Tibial artery (tissue), 4 donors: Measurements from ENCODE around the gene IMPACT.
A peak's percentile ranks its signal among the peaks of the same experiment; 100 is the strongest.

ENCODE experiments used
- DNase-seq, 2 donors: peaks; one replicate each; pipeline ENCODE4 v3.0.0-alpha.2; 2019
- H3K27ac ChIP-seq, 2 donors: fragments of 200-600 bp; sonication (generic) in 1 of 2; 1 replicate in 1 of 2; 2 replicates in 1 of 2; pipeline ENCODE4 v1.5.1; 2018 to 2019; ENCODE audit warnings: mild to moderate bottlenecking in 1 of 2
- H3K27me3 ChIP-seq, 2 donors: fragments of 200-600 bp; sonication (generic) in 1 of 2; one replicate each; pipeline versions ENCODE4 v1.5.1 to v1.6.0; 2016 to 2019
- H3K36me3 ChIP-seq, 3 donors: fragments of 200-600 bp; sonication (generic) in 2 of 3; one replicate each; pipeline ENCODE4 v1.5.1; 2016 to 2019; ENCODE audit warnings: mild to moderate bottlenecking in 2 of 3
- H3K4me1 ChIP-seq, 4 donors: fragments of 200-600 bp; sonication (generic) in 2 of 4; 1 replicate in 3 of 4; 2 replicates in 1 of 4; pipeline ENCODE4 v1.5.1; 2016 to 2019
- H3K4me3 ChIP-seq, 2 donors: fragments of 200-600 bp; sonication (generic) in 1 of 2; 1 replicate in 1 of 2; 2 replicates in 1 of 2; pipeline ENCODE4 v1.5.1; 2018 to 2019; ENCODE audit warnings: mild to moderate bottlenecking in 2 of 2
- H3K9me3 ChIP-seq, 3 donors: fragments of 200-600 bp; sonication (generic) in 1 of 3; one replicate each; pipeline ENCODE4 v1.5.1; 2016 to 2019
- intact Hi-C: fragments of 100-400 bp; cut with DNase I; formaldehyde crosslinking; loops from one replicate; pipeline ENCODE4 v1.15.0; 2023; ENCODE audit warnings: low total_unique reads
- TF ChIP-seq, protein P1 (sequence below), 2 experiments: fragments of 200-600 bp in 1 of 2; fragments of 450-650 bp in 1 of 2; IDR thresholded peaks; one replicate each; pipeline ENCODE4 v1.5.1; 2017 to 2019; ENCODE audit warnings: antibody characterized with exemption in 2 of 2, mild to moderate bottlenecking in 1 of 2, moderate library complexity in 1 of 2

The IMPACT gene, protein sequence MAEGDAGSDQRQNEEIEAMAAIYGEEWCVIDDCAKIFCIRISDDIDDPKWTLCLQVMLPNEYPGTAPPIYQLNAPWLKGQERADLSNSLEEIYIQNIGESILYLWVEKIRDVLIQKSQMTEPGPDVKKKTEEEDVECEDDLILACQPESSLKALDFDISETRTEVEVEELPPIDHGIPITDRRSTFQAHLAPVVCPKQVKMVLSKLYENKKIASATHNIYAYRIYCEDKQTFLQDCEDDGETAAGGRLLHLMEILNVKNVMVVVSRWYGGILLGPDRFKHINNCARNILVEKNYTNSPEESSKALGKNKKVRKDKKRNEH

GRCh38 chr18:24426398-24427294 lies at the start of gene IMPACT:
Gene IMPACT, plus strand, starts transcription at chr18:24426670. Its CDS starts 87 bp downstream, at chr18:24426757.
- Histone ChIP-seq H3K27me3 (peaks cover 0 to 2% of the 10 kb centered on the region in 2 donors), H3K9me3 (no peaks in the 10 kb centered on the region), H3K4me3 (peak within 1 kb of the TSS; percentile 80 to 83), H3K36me3 (peaks cover 0 to 10% (median 2%) of the 10 kb centered on the region in 3 donors), H3K4me1 (peaks cover 0 to 16% (median 3%) of the 10 kb centered on the region in 4 donors), H3K27ac (peak within 1 kb of the TSS; percentile 84 to 86)
- TF ChIP-seq, protein P1, sequence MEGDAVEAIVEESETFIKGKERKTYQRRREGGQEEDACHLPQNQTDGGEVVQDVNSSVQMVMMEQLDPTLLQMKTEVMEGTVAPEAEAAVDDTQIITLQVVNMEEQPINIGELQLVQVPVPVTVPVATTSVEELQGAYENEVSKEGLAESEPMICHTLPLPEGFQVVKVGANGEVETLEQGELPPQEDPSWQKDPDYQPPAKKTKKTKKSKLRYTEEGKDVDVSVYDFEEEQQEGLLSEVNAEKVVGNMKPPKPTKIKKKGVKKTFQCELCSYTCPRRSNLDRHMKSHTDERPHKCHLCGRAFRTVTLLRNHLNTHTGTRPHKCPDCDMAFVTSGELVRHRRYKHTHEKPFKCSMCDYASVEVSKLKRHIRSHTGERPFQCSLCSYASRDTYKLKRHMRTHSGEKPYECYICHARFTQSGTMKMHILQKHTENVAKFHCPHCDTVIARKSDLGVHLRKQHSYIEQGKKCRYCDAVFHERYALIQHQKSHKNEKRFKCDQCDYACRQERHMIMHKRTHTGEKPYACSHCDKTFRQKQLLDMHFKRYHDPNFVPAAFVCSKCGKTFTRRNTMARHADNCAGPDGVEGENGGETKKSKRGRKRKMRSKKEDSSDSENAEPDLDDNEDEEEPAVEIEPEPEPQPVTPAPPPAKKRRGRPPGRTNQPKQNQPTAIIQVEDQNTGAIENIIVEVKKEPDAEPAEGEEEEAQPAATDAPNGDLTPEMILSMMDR (IDR thresholded peaks at IDR 0.05): no peak
- DNase-seq: peak; percentile 65 to 87
- intact Hi-C loops: loop anchor here (1.0 to 10.0 kb wide), 3 partner anchors 28 to 72 kb away; no protein-coding TSS in a partner anchor

DNA sequence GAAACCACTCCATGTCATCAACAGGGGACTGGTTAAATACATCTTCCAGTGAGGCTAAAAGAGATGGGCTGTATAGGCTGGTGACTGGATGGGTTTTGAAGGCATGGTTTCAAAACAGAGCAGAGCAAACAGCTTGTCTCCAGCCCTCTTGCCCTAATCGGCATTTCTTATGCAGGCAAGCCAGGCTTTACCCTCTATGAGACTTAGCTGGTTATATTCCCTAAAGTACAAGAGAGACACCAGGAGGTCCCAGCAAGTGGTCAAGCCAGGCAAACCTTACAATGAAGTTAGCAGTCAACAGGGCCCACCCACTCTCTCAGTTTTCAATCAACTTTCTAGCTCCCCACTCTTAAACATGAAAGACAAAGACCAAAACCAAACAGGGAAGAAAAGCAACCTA lies 47.9 kb upstream of the IMPACT start:
- TF ChIP-seq, protein P1 (IDR thresholded peaks at IDR 0.05): no peak

GRCh38 chr18:24380163-24380747 lies 46.2 kb upstream of the IMPACT start:
- no peaks in the 10 kb centered on the region for H3K9me3 ChIP-seq
- H3K4me1 ChIP-seq: no peaks in the 10 kb centered on the region
- TF ChIP-seq, protein P1 (IDR thresholded peaks at IDR 0.05): no peak
- no peak overlapping the region for H3K27ac ChIP-seq
- no peak for DNase-seq
- no peak overlapping the region for H3K4me3 ChIP-seq
- intact Hi-C loops: no loop called here
- no peaks in the 10 kb centered on the region for H3K27me3 ChIP-seq
- peaks cover 7 to 20% (median 18%) of the 10 kb centered on the region in 3 donors for H3K36me3 ChIP-seq

More for the DNA sequence above, 47.9 kb upstream of the IMPACT start:
- Histone ChIP-seq H3K27ac (no peak overlapping the region), H3K4me3 (no peak overlapping the region), H3K27me3 (no peaks in the 10 kb centered on the region), H3K9me3 (no peaks in the 10 kb centered on the region), H3K4me1 (no peaks in the 10 kb centered on the region), H3K36me3 (peaks cover 7 to 29% (median 19%) of the 10 kb centered on the region in 3 donors)
- intact Hi-C loops: loop anchor here (10.0 kb wide), 1 partner anchor 56 kb away; no protein-coding TSS in a partner anchor
- no peak for DNase-seq

DNA sequence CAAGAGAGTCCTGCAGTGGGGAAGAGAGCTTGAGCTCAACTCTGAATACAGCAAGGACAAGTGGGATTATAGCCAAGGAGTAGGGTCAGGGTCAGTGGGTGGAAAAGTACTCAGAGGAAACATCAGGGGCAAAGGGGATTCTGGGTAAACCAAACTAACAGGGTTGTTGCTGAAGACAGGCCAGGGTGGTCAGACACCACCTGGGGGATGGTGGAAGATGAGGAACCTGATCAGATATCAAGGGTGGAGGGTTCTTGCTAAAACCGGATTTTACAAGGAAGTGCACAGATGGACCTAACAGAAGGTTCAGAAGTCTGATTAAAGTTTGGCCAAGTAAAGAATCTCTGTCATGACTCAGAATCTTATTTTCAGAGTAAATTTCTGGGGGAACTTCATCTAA lies 45.3 kb upstream of the IMPACT start:
- Histone ChIP-seq H3K9me3 (no peaks in the 10 kb centered on the region), H3K36me3 (peaks cover 1 to 12% (median 10%) of the 10 kb centered on the region in 3 donors), H3K4me3 (no peak overlapping the region), H3K27me3 (no peaks in the 10 kb centered on the region), H3K27ac (no peak overlapping the region), H3K4me1 (no peaks in the 10 kb centered on the region)
- intact Hi-C loops: no loop called here
- TF ChIP-seq, protein P1 (IDR thresholded peaks at IDR 0.05): no peak
- no peak for DNase-seq

- DNase-seq: no peak
- Histone ChIP-seq H3K36me3 (no peaks in the 10 kb centered on the region), H3K4me1 (no peaks in the 10 kb centered on the region), H3K9me3 (no peaks in the 10 kb centered on the region), H3K27me3 (no peaks in the 10 kb centered on the region), H3K4me3 (no peak overlapping the region), H3K27ac (no peak overlapping the region)
- TF ChIP-seq, protein P1 (IDR thresholded peaks at IDR 0.05): no peak
- intact Hi-C loops: no loop called here
Observed at GRCh38 chr18:24386681-24387080, 39.8 kb upstream of the IMPACT start.
